ENCODE results near the gene KRTAP10-11. TPM values are rescaled to one million over a fixed set of nuclear protein-coding genes. Genes with fewer than 3 reads are reported as not detected.

KRTAP10-11 gene
- total RNA-seq, 1 donor from 2014 or later: not detected

GRCh38 chr21:44692798-44693512, 46.7 kb downstream of the KRTAP10-11 start:
- peaks cover 12% of the 10 kb centered on the region for H3K9me3 Mint-ChIP-seq (ENCODE audit: unreplicated experiment)
- H3K27ac Mint-ChIP-seq (ENCODE audit: unreplicated experiment): no peak overlapping the region
- H3K4me3 Mint-ChIP-seq (ENCODE audit: unreplicated experiment): no peak overlapping the region
- H3K4me1 Mint-ChIP-seq (ENCODE audit: low read depth, unreplicated experiment): peaks cover 19% of the 10 kb centered on the region
- DNase-seq: no peak
- TF ChIP-seq CTCF (IDR thresholded peaks at IDR 0.05; ENCODE audit: partially characterized antibody, unreplicated experiment): no peak
- H3K27me3 Mint-ChIP-seq (ENCODE audit: unreplicated experiment): peaks cover 9% of the 10 kb centered on the region
- H3K36me3 Mint-ChIP-seq (ENCODE audit: unreplicated experiment): peaks cover 25% of the 10 kb centered on the region

- no peak for TF ChIP-seq CTCF (IDR thresholded peaks at IDR 0.05; ENCODE audit: partially characterized antibody, unreplicated experiment)
- no peak for DNase-seq
- peaks cover 15% of the 10 kb centered on the region for H3K9me3 Mint-ChIP-seq (ENCODE audit: unreplicated experiment)
- H3K27me3 Mint-ChIP-seq (ENCODE audit: unreplicated experiment): peaks cover 15% of the 10 kb centered on the region
- H3K27ac Mint-ChIP-seq (ENCODE audit: unreplicated experiment): no peak overlapping the region
- H3K4me3 Mint-ChIP-seq (ENCODE audit: unreplicated experiment): no peak overlapping the region
- H3K36me3 Mint-ChIP-seq (ENCODE audit: unreplicated experiment): peaks cover 25% of the 10 kb centered on the region
- H3K4me1 Mint-ChIP-seq (ENCODE audit: low read depth, unreplicated experiment): peaks cover 20% of the 10 kb centered on the region
These were observed 48.6 kb downstream of the KRTAP10-11 start for GRCh38 chr21:44694776-44695175.

- peaks cover 15% of the 10 kb centered on the region for H3K27me3 Mint-ChIP-seq (ENCODE audit: unreplicated experiment)
- DNase-seq: no peak
- TF ChIP-seq CTCF (IDR thresholded peaks at IDR 0.05; ENCODE audit: partially characterized antibody, unreplicated experiment): no peak
- H3K27ac Mint-ChIP-seq (ENCODE audit: unreplicated experiment): no peak overlapping the region
- peaks cover 25% of the 10 kb centered on the region for H3K36me3 Mint-ChIP-seq (ENCODE audit: unreplicated experiment)
- H3K4me3 Mint-ChIP-seq (ENCODE audit: unreplicated experiment): no peak overlapping the region
- H3K9me3 Mint-ChIP-seq (ENCODE audit: unreplicated experiment): peaks cover 15% of the 10 kb centered on the region
- peaks cover 20% of the 10 kb centered on the region for H3K4me1 Mint-ChIP-seq (ENCODE audit: low read depth, unreplicated experiment)
These were observed 49.0 kb downstream of the KRTAP10-11 start for GRCh38 chr21:44695184-44695583.

- H3K4me3 Mint-ChIP-seq (ENCODE audit: unreplicated experiment): no peak overlapping the region
- H3K4me1 Mint-ChIP-seq (ENCODE audit: low read depth, unreplicated experiment): peaks cover 20% of the 10 kb centered on the region
- DNase-seq: no peak
- H3K36me3 Mint-ChIP-seq (ENCODE audit: unreplicated experiment): peaks cover 25% of the 10 kb centered on the region
- peaks cover 15% of the 10 kb centered on the region for H3K9me3 Mint-ChIP-seq (ENCODE audit: unreplicated experiment)
- peaks cover 15% of the 10 kb centered on the region for H3K27me3 Mint-ChIP-seq (ENCODE audit: unreplicated experiment)
- no peak overlapping the region for H3K27ac Mint-ChIP-seq (ENCODE audit: unreplicated experiment)
- TF ChIP-seq CTCF (IDR thresholded peaks at IDR 0.05; ENCODE audit: partially characterized antibody, unreplicated experiment): no peak
These were observed 49.4 kb downstream of the KRTAP10-11 start for GRCh38 chr21:44695641-44696040.

DNA sequence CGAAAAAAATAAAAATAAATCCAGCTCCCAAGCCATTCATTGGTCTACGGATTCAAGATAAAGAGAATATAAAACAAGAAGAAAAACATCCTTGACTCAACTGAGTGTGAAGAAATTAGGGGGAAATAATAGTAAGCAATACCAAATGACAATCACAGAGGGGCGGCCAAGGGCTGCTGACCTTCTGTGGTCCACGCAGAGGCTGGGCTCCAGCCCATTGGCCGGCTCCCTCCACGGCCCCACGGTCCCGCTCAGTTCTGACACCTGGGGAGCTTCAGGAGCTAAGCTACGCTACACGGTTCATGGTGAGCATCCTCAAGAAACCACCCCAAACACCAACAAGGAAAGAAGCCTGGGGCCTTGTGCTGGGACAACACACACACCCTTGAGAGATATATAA, 50.4 kb downstream of the KRTAP10-11 start:
- Mint-ChIP-seq H3K4me1 (ENCODE audit: low read depth, unreplicated experiment) (peaks cover 20% of the 10 kb centered on the region), H3K4me3 (ENCODE audit: unreplicated experiment) (no peak overlapping the region), H3K27ac (ENCODE audit: unreplicated experiment) (no peak overlapping the region), H3K9me3 (ENCODE audit: unreplicated experiment) (peaks cover 19% of the 10 kb centered on the region), H3K36me3 (ENCODE audit: unreplicated experiment) (peaks cover 24% of the 10 kb centered on the region), H3K27me3 (ENCODE audit: unreplicated experiment) (peaks cover 17% of the 10 kb centered on the region)
- no peak for DNase-seq
- TF ChIP-seq CTCF (IDR thresholded peaks at IDR 0.05; ENCODE audit: partially characterized antibody, unreplicated experiment): no peak
